ENCODE measurements around the gene EFS. TPM values are rescaled to one million over a fixed set of nuclear protein-coding genes. Genes with fewer than 3 reads are reported as not detected.

The EFS gene
- total and polyA plus RNA-seq, 2 of the 8 experiments (the other 6 are each of a cell fraction or from before 2014, with no cell fraction given): 27.8 to 28.6 TPM

DNA sequence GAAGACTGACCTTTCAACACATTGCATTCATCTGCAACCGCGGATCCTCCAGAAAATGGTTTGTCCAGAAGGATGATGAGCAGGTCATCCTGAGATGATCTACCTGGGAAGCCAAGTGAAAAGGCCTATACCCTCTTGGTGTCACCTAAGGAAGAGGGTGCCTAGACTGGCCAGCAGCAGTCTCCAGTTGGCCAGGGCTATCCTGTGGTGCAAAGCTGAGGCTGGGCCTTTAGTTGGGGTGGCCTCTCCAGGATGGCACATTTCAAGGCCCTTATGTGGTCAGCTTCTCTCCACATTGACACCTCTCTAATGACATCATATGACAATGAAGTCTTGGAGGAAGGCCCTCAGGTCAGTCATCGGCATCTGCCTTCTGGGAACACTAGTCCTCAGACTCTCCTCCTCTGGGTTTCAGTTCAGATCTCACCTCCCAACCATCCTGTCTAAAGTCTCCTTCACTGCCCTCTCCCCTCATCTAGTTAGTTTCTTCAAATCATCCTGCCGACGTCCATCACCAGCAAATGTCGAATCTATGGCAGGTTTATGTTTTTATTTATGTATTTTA, 9.0 kb downstream of the EFS start:
- H4K5ac ChIP-seq (ENCODE audit: insufficient read length, low read depth, low read length): no peak overlapping the region
- H3K23ac ChIP-seq (ENCODE audit: insufficient read length): no peak overlapping the region
- H4K91ac ChIP-seq (replicated peaks; ENCODE audit: insufficient read length, low read length): no peak overlapping the region
- no peak overlapping the region for H3K14ac ChIP-seq (ENCODE audit: insufficient read length)
- no peak overlapping the region for H4K8ac ChIP-seq (ENCODE audit: extremely low read depth, insufficient read depth, low read length)
- peaks cover 0 to 3% (median 2%) of the 10 kb centered on the region in 4 experiments; a peak in 4 of 7 replicates for H3K4me1 ChIP-seq (replicated peaks in 1 of 4; ENCODE audit: control insufficient read depth in 3 of 4, insufficient read depth in 4 of 4, low read length in 3 of 4)
- no peak overlapping the region for H3K27ac ChIP-seq (ENCODE audit: low read depth, low read length)
- no peak for FAIRE-seq
- no peak overlapping the region for H2BK20ac ChIP-seq (ENCODE audit: low read length)
- H3K4me3 ChIP-seq (ENCODE audit: extremely low read depth in 1 of 4, insufficient read depth in 2 of 4, low read depth in 3 of 4, low read length in 4 of 4): no peak overlapping the region
- TF ChIP-seq JUND (IDR thresholded peaks at IDR 0.05; ENCODE audit: low read length): no peak
- TF ChIP-seq RXRA (IDR thresholded peaks at IDR 0.05; ENCODE audit: insufficient read depth, low read depth, low read length): no peak
- no peak for TF ChIP-seq SP1 (IDR thresholded peaks at IDR 0.05; ENCODE audit: low read depth, low read length)
- no peak for TF ChIP-seq SUZ12 (IDR thresholded peaks at IDR 0.05; ENCODE audit: low read length)
- TF ChIP-seq MAFK (IDR thresholded peaks at IDR 0.05; ENCODE audit: low read depth, low read length): no peak
- no peak overlapping the region for H3K4me2 ChIP-seq (ENCODE audit: insufficient read depth in 1 of 2, low read depth in 2 of 2, low read length in 2 of 2)
- POLR2A ChIA-PET (ENCODE audit: partially characterized antibody): interaction anchor here (0.6 to 1.1 kb wide), 2 partner anchors 9 to 519 kb away, joined by 3 read pairs; partner anchors contain the start of gene MMP14
- no peak overlapping the region for H2BK120ac ChIP-seq (replicated peaks; ENCODE audit: low read depth, low read length)
- no peaks in the 10 kb centered on the region for H3K79me2 ChIP-seq (ENCODE audit: control insufficient read depth in 1 of 2, insufficient read depth in 2 of 2, low read length in 2 of 2)
- no peak overlapping the region for H3K9ac ChIP-seq (replicated peaks in 1 of 4; ENCODE audit: extremely low read depth in 1 of 4, low read depth in 3 of 4, low read length in 3 of 4)
- H3K27me3 ChIP-seq (replicated peaks in 1 of 4; ENCODE audit: control insufficient read depth in 3 of 4, extremely low read depth in 1 of 4, insufficient read depth in 3 of 4, low read length in 3 of 4): peaks cover 0 to 12% (median 8%) of the 10 kb centered on the region in 4 experiments; a peak in 6 of 7 replicates
- H2BK15ac ChIP-seq (ENCODE audit: low read length): no peak overlapping the region
- no peak overlapping the region for H2BK12ac ChIP-seq (ENCODE audit: low read depth, low read length)
- no peak overlapping the region for H3K4ac ChIP-seq (replicated peaks; ENCODE audit: insufficient read length, low read depth, low read length)
- no peaks in the 10 kb centered on the region for H3K9me3 ChIP-seq (ENCODE audit: insufficient read depth in 2 of 2, low read depth in 1 of 2, low read length in 1 of 2)
- H2AFZ ChIP-seq (ENCODE audit: low read length): no peak overlapping the region
- WGBS, 2 experiments (ENCODE audit: extremely low coverage in 1 of 2, insufficient coverage in 1 of 2, insufficient read length in 1 of 2, insufficient replicate concordance in 2 of 2, low coverage in 1 of 2, low lambda C conversion rate in 2 of 2, missing lambda C conversion rate in 1 of 2): 98% methylated on average over 6 of the region's 6 CpGs; no CpG with 5 or more reads in 1 of the 2 experiments
- peaks cover 0 to 22% (median 9%) of the 10 kb centered on the region in 4 experiments; a peak in 4 of 8 replicates for H3K36me3 ChIP-seq (ENCODE audit: control insufficient read depth in 2 of 4, insufficient read depth in 4 of 4, low read length in 3 of 4)
- no peaks in the 10 kb centered on the region for H3K79me1 ChIP-seq (ENCODE audit: low read depth, low read length)
- H2AK5ac ChIP-seq (ENCODE audit: low read depth, low read length): no peak overlapping the region
- H4K20me1 ChIP-seq (replicated peaks in 1 of 2; ENCODE audit: control insufficient read depth in 1 of 2, insufficient read depth in 2 of 2, low read length in 2 of 2): peaks cover 0 to 4% of the 10 kb centered on the region in 2 experiments
- no peak overlapping the region for H3K56ac ChIP-seq (replicated peaks; ENCODE audit: insufficient read length, low read depth, low read length)
- CTCF ChIA-PET (ENCODE audit: partially characterized antibody): interaction anchor here (0.9 to 20.9 kb wide), 6 partner anchors 8 to 55 kb away, joined by 3 to 333 read pairs (median 20); partner anchors contain the start of genes CMTM5 and IL25
- H3K23me2 ChIP-seq (ENCODE audit: low read depth, low read length): peaks cover 10% of the 10 kb centered on the region
- no peak overlapping the region for H3K18ac ChIP-seq (ENCODE audit: extremely low read depth, low read length)
- no peak for DNase-seq (ENCODE audit: low read depth in 1 of 2, low spot score in 2 of 2)
- H2BK5ac ChIP-seq (ENCODE audit: low read depth, low read length): no peak overlapping the region
